OCI-LY3 (cell line): ENCODE measurements around the gene PEA15.

Experiments
- CTCF ChIP-seq: fragments of 200-600, 300-600 bp; sonication (generic); IDR thresholded peaks from 2 replicates; pipeline ENCODE4 v1.5.1; 2014; ENCODE audit warnings: antibody characterized with exemption, low read length, low read depth
- EZH2phosphoT487 ChIP-seq: fragments of 200-600 bp; shearing (Covaris generic); IDR thresholded peaks from 2 replicates; pipeline ENCODE4 v1.6.1; 2018; ENCODE audit warnings: antibody characterized with exemption, mixed run types, low read depth

GRCh38 chr1:160188341-160188740 lies 16.8 kb upstream of the PEA15 start:
- TF ChIP-seq EZH2phosphoT487 = no peak
- no peak for TF ChIP-seq CTCF
